ENCODE data around the gene TBCD. TPM values are rescaled to one million over a fixed set of nuclear protein-coding genes. Genes with fewer than 3 reads are reported as not detected.

The TBCD gene
- total RNA-seq, 1 donor from 2014 or later = 156 TPM

DNA sequence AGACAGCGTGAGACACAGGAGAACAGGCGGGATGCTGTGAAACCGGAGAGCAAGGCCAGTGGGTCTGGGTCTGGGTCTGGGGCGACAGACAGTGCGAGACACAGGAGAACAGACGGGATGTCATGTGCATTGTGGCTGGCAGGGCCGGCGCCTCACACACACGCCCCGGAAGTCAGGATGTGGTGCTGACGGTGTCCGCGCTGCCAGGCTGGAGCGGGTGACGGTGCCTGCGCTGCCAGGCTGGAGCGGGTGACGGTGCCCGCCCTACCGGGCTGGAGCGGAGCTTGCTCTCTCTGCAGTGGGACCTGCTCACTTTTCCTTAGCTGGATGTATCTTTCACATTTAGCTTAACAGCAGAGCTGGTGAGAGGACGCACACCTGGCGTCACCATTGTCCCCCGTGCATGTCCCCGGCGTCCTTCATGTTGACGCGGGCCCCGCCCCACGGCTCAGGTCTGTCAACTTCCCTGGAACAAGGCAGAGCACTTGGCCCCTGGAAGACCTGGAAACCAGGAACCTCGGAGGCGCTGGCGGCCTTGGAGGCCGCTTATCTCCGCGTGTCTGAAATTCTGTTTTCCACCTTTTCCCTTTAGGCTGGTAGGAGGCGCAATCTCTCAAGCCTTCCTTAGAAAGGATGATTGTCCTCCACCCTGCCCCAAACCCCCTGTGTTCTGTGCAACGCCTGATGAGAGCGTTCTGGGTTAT, 131.0 kb downstream of the TBCD start:
- intact Hi-C loops (cut with DNase I) = no loop called here
- H3K36me3 ChIP-seq = peaks cover 0 to 4% of the 10 kb centered on the region in 2 donors
- H3K4me1 ChIP-seq = no peaks in the 10 kb centered on the region
- no peaks in the 10 kb centered on the region for H3K27me3 ChIP-seq
- peak in 1 of 2 donors; percentile 33 for DNase-seq (ENCODE audit: low spot score in 2 of 2)
- no peaks in the 10 kb centered on the region for H3K9me3 ChIP-seq
- TF ChIP-seq, protein P1, sequence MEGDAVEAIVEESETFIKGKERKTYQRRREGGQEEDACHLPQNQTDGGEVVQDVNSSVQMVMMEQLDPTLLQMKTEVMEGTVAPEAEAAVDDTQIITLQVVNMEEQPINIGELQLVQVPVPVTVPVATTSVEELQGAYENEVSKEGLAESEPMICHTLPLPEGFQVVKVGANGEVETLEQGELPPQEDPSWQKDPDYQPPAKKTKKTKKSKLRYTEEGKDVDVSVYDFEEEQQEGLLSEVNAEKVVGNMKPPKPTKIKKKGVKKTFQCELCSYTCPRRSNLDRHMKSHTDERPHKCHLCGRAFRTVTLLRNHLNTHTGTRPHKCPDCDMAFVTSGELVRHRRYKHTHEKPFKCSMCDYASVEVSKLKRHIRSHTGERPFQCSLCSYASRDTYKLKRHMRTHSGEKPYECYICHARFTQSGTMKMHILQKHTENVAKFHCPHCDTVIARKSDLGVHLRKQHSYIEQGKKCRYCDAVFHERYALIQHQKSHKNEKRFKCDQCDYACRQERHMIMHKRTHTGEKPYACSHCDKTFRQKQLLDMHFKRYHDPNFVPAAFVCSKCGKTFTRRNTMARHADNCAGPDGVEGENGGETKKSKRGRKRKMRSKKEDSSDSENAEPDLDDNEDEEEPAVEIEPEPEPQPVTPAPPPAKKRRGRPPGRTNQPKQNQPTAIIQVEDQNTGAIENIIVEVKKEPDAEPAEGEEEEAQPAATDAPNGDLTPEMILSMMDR (IDR thresholded peaks at IDR 0.05) = no peak
- H3K4me3 ChIP-seq = no peak overlapping the region
- H3K27ac ChIP-seq = no peak overlapping the region

DNA sequence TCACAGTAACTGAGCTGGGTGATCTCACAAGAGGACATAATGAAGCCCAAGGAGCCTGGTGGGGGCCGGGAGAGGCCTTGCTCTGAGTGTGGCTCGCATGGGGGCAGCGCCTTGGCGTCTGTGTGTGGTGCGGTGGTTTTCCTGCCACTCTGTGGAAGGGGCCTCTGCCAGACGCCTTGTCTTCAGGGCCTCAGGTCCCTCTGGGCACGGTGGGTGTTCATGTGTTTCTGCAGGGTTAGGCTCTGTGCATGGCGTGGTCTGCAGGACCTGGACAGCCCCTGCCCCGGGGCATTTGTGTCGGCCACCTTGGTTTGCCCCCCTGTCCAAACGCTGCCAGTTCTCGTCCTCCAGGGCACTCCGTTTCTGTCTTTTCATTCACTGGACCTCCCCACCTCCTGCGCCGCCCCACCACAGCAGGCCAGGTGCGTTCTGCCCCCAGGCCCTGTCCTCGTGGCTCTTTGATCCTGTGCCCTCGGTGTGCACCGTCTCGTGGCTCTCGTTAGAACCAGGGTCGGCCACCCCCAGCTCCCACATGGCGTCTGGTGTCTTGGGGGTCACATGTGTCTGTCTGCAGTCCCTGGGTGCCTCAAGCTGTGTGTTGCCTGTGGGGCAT, 131.7 kb downstream of the TBCD start:
- no peaks in the 10 kb centered on the region for H3K4me1 ChIP-seq
- H3K27me3 ChIP-seq = no peaks in the 10 kb centered on the region
- DNase-seq (ENCODE audit: low spot score in 2 of 2) = no peak
- no peak overlapping the region for H3K4me3 ChIP-seq
- intact Hi-C loops (cut with DNase I) = no loop called here
- TF ChIP-seq, protein P1 (IDR thresholded peaks at IDR 0.05) = no peak
- H3K27ac ChIP-seq = no peak overlapping the region
- peaks cover 0 to 4% of the 10 kb centered on the region in 2 donors for H3K36me3 ChIP-seq
- H3K9me3 ChIP-seq = no peaks in the 10 kb centered on the region

DNA sequence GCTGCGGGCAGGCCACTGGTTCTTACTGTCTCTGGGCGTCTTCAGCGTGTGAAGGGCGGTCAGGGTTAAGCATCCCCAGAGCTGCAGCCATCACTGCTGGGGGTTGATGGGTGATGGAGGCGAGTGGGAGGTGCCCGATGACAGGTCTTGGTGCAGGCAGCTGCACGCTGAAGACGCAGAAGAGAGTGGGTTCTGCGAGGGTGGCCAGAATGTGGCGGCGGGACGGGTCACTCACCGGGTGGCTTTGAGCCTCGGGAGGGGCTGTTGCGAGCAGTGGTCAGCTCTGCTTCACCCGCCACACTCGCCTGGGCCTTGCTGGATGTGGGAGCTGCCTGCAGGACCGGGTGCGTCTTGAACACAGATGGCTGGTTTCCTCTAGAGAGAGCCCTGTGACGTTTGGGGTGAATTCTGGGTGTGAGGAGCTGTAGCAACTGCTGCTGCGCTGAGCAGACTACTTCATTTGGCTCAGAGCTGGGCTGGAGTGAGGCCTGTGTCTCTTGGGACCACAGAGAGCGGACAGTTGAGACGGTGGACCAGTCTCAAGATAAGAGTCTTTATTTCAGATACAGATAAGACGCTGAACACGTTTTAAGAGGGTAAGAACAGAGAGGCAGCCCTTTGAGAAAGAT, 132.6 kb downstream of the TBCD start:
- Histone ChIP-seq H3K9me3 (no peaks in the 10 kb centered on the region), H3K4me3 (no peak overlapping the region), H3K4me1 (no peaks in the 10 kb centered on the region), H3K27ac (no peak overlapping the region), H3K27me3 (no peaks in the 10 kb centered on the region), H3K36me3 (peaks cover 0 to 4% of the 10 kb centered on the region in 2 donors)
- DNase-seq (ENCODE audit: low spot score in 2 of 2) = no peak
- TF ChIP-seq, protein P1 (IDR thresholded peaks at IDR 0.05) = no peak
- intact Hi-C loops (cut with DNase I) = no loop called here

DNA sequence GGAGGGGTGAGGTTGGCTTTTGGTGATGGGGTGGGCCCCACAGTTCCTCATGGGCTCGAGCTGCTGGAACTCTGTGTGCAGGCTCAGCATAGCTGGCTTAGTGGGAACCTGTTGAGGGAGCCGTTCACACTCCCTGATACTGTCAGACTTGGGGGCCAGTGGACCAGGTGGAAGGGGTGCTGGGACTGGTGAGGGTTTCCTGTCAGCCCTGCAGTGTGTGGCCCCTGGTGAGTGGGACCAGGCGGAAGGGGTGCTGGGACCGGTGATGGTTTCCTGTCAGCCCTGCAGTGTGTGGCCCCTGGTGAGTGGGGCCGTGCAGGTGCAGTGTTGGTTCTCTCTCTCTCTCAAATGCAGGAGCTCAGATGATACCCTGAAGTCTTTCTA, 133.1 kb downstream of the TBCD start:
- no peaks in the 10 kb centered on the region for H3K9me3 ChIP-seq
- H3K4me3 ChIP-seq = no peak overlapping the region
- H3K36me3 ChIP-seq = peaks cover 0 to 4% of the 10 kb centered on the region in 2 donors
- intact Hi-C loops (cut with DNase I) = no loop called here
- DNase-seq (ENCODE audit: low spot score in 2 of 2) = no peak
- no peak overlapping the region for H3K27ac ChIP-seq
- no peaks in the 10 kb centered on the region for H3K4me1 ChIP-seq
- TF ChIP-seq, protein P1 (IDR thresholded peaks at IDR 0.05) = no peak
- no peaks in the 10 kb centered on the region for H3K27me3 ChIP-seq

DNA sequence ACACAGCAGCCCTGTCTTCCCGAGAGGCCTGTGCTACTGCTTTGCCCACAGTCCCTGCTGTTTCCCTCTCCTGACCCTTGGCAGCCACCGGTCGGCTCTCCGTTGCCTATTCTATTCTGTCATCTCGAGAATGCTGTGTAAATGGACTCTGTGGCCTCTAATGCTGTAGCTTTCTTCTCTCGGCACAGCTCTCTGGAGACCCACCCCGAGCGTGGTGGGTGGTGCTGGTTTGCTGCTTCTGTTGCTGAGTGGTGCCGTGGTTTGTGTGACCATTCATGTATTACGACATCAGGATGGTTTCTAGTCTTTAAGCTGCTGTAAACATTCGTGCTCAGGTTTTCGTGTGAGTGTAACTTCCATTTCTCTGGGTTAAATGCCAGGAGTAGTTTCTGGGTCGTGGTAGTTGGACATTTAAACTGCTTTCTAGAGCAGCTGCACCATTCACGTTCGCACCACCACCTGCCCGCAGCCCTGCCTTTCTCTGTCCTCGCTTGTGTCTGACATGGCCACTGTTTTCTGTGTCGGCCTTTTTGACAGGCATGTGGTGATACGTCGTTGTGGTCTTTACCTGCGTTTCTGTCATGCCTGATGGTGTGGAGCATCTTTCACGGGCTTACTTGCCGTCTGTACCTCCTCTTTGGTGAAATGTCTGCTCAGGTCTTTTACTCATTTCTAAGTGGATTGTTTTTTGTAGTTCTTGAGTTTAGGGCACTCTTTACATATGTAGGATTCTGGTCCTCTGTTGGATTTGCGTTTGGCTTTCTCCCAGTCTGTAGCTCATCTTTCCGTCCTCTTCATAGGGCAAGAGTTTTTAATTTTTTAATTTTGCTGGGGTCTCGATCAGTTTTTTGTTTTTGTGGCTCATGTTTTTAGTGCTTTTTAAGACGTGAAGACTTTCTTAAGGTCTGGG, 135.6 kb downstream of the TBCD start:
- H3K4me1 ChIP-seq = no peaks in the 10 kb centered on the region
- intact Hi-C loops (cut with DNase I) = no loop called here
- TF ChIP-seq, protein P1 (IDR thresholded peaks at IDR 0.05) = no peak
- DNase-seq (ENCODE audit: low spot score in 2 of 2) = no peak
- no peaks in the 10 kb centered on the region for H3K27me3 ChIP-seq
- H3K9me3 ChIP-seq = no peaks in the 10 kb centered on the region
- H3K27ac ChIP-seq = no peak overlapping the region
- peaks cover 0 to 4% of the 10 kb centered on the region in 2 donors for H3K36me3 ChIP-seq
- no peak overlapping the region for H3K4me3 ChIP-seq

Data from ascending aorta (tissue), 2 donors.